Measurements from ENCODE around the gene AZU1.
"Not testable (repeated sequence)": the region's sequence is repeated elsewhere in the genome, so short reads cannot be mapped to it uniquely, and the experiment has no call there.

Gene AZU1

GRCh38 chr19:831407-832369, 4.1 kb downstream of the AZU1 start:
- DNase-seq (ENCODE audit: low spot score): no peak

GRCh38 chr19:834216-834615, 6.6 kb downstream of the AZU1 start:
- DNase-seq (ENCODE audit: low spot score): no peak

- no peak for DNase-seq (ENCODE audit: low spot score)
Observed at GRCh38 chr19:835210-835810, 7.7 kb downstream of the AZU1 start.

GRCh38 chr19:840519-841206, 13.0 kb downstream of the AZU1 start, which contains the start of gene PRTN3:
Gene PRTN3 (plus strand): TSS chr19:840999. CDS start chr19:841009, 10 bp downstream.
- no peak for DNase-seq (ENCODE audit: low spot score)

GRCh38 chr19:842802-843179, 15.2 kb downstream of the AZU1 start:
- DNase-seq (ENCODE audit: low spot score): not testable (repeated sequence)

GRCh38 chr19:843180-843835, 15.7 kb downstream of the AZU1 start:
- DNase-seq (ENCODE audit: low spot score): no peak

- no peak for DNase-seq (ENCODE audit: low spot score)
Observed at GRCh38 chr19:843836-844545, 16.4 kb downstream of the AZU1 start.

- no peak for DNase-seq (ENCODE audit: low spot score)
Observed at GRCh38 chr19:844546-844971, 16.9 kb downstream of the AZU1 start.

- no peak for DNase-seq (ENCODE audit: low spot score)
Observed at GRCh38 chr19:845707-846521, 18.3 kb downstream of the AZU1 start.

- DNase-seq (ENCODE audit: low spot score): no peak
Observed at GRCh38 chr19:848386-848921, 20.8 kb downstream of the AZU1 start.

GRCh38 chr19:849195-849594, 21.6 kb downstream of the AZU1 start:
- not testable (repeated sequence) for DNase-seq (ENCODE audit: low spot score)

GRCh38 chr19:850221-850978, 22.8 kb downstream of the AZU1 start:
- DNase-seq (ENCODE audit: low spot score): no peak

GRCh38 chr19:850979-851335, 23.3 kb downstream of the AZU1 start:
- no peak for DNase-seq (ENCODE audit: low spot score)

- DNase-seq (ENCODE audit: low spot score): no peak
Observed at GRCh38 chr19:852136-853013, 24.7 kb downstream of the AZU1 start, which contains the start of gene ELANE. Gene ELANE (plus strand): TSS chr19:852303. CDS start chr19:852329, 26 bp downstream.

- no peak for DNase-seq (ENCODE audit: low spot score)
Observed at GRCh38 chr19:853014-853585, 25.5 kb downstream of the AZU1 start.

- DNase-seq (ENCODE audit: low spot score): not testable (repeated sequence)
Observed at GRCh38 chr19:853614-854220, 26.1 kb downstream of the AZU1 start.

- DNase-seq (ENCODE audit: low spot score): no peak
Observed at GRCh38 chr19:854549-854948, 26.9 kb downstream of the AZU1 start.

- DNase-seq (ENCODE audit: low spot score): no peak
Observed at GRCh38 chr19:855142-855541, 27.5 kb downstream of the AZU1 start.
